HG03060 (cell line): ENCODE data around the gene ARSA.
"Not testable (repeated sequence)": the region's sequence is repeated elsewhere in the genome, so short reads cannot be mapped to it uniquely, and the experiment has no call there.

ENCODE experiments used
- ATAC-seq: cut with Tn5 transposase; IDR thresholded peaks from one replicate; pipeline ENCODE4 v1.9.1; 2021; ENCODE audit warnings: low read depth, moderate number of reproducible peaks; ENCODE audit not compliant: unreplicated experiment

The ARSA gene

GRCh38 chr22:50624347-50625130 lies 3.4 kb downstream of the ARSA start:
- no peak for ATAC-seq

- no peak for ATAC-seq
Measured at GRCh38 chr22:50622723-50623327, 5.1 kb downstream of the ARSA start.

- ATAC-seq: no peak
Measured at GRCh38 chr22:50621948-50622722, 5.8 kb downstream of the ARSA start.

- ATAC-seq: no peak
Measured at GRCh38 chr22:50621356-50621880, 6.5 kb downstream of the ARSA start.

- ATAC-seq: peak; percentile 15
Measured at GRCh38 chr22:50620593-50621355, 7.2 kb downstream of the ARSA start.

- ATAC-seq: not testable (repeated sequence)
Measured at GRCh38 chr22:50614296-50614695, 13.7 kb downstream of the ARSA start.

- no peak for ATAC-seq
Measured at GRCh38 chr22:50613291-50613981, 14.5 kb downstream of the ARSA start.

- no peak for ATAC-seq
Measured at GRCh38 chr22:50612528-50613221, 15.3 kb downstream of the ARSA start.

GRCh38 chr22:50612168-50612527 lies 15.8 kb downstream of the ARSA start:
- ATAC-seq: no peak

- ATAC-seq: no peak
Measured at GRCh38 chr22:50611341-50612060, 16.5 kb downstream of the ARSA start.

- no peak for ATAC-seq
Measured at GRCh38 chr22:50610581-50610980, 17.4 kb downstream of the ARSA start.

GRCh38 chr22:50610041-50610451 lies 17.9 kb downstream of the ARSA start:
- ATAC-seq: no peak

GRCh38 chr22:50609599-50609998 lies 18.4 kb downstream of the ARSA start:
- no peak for ATAC-seq

GRCh38 chr22:50608996-50609395 lies 19.0 kb downstream of the ARSA start:
- no peak for ATAC-seq

- ATAC-seq: not testable (repeated sequence)
Measured at GRCh38 chr22:50608058-50608840, 19.7 kb downstream of the ARSA start.

GRCh38 chr22:50607659-50608020 lies 20.3 kb downstream of the ARSA start:
- no peak for ATAC-seq

GRCh38 chr22:50606946-50607658 lies 20.9 kb downstream of the ARSA start:
- no peak for ATAC-seq
